ENCODE data around the gene CKMT1B. TPM values are rescaled to one million over a fixed set of nuclear protein-coding genes. Genes with fewer than 3 reads are reported as not detected.
"Not testable (repeated sequence)": the region's sequence is repeated elsewhere in the genome, so short reads cannot be mapped to it uniquely, and the experiment has no call there.

The CKMT1B gene
- total and polyA plus RNA-seq, 7 experiments from 2014 or later, result not detected

GRCh38 chr15:43599131-43599530 is 5.3 kb downstream of the CKMT1B start:
- peaks cover 27 to 37% (median 31%) of the 10 kb centered on the region in 5 donors for H3K27me3 Mint-ChIP-seq
- H3K4me1 Mint-ChIP-seq; H3K9me3 ChIP-seq (ENCODE audit: control insufficient read depth in 2 of 3, low read length in 3 of 3); H3K36me3 Mint-ChIP-seq; H3K27ac ChIP-seq (ENCODE audit: low read depth, low read length); H3K27ac Mint-ChIP-seq; DNase-seq; ATAC-seq; CTCF ChIA-PET; H3K4me1 ChIP-seq (ENCODE audit: control insufficient read depth in 2 of 2, insufficient read depth in 2 of 2, low read length in 2 of 2); POLR2A ChIA-PET; H3K27me3 ChIP-seq (ENCODE audit: control insufficient read depth in 2 of 2, insufficient read depth in 2 of 2, low read length in 2 of 2); H3K36me3 ChIP-seq (ENCODE audit: control insufficient read depth in 2 of 3, insufficient read depth in 3 of 3, low read length in 3 of 3); H3K4me3 ChIP-seq (ENCODE audit: low read length); H3K4me3 Mint-ChIP-seq; intact Hi-C loops (cut with micrococcal nuclease); H3K9me3 Mint-ChIP-seq: not testable (repeated sequence)

GRCh38 chr15:43600200-43600599 is 6.4 kb downstream of the CKMT1B start:
- CTCF ChIA-PET; H3K4me3 ChIP-seq (ENCODE audit: low read length); POLR2A ChIA-PET; H3K9me3 Mint-ChIP-seq; DNase-seq; ATAC-seq; H3K27ac Mint-ChIP-seq; H3K36me3 Mint-ChIP-seq; H3K9me3 ChIP-seq (ENCODE audit: control insufficient read depth in 2 of 3, low read length in 3 of 3); H3K4me1 ChIP-seq (ENCODE audit: control insufficient read depth in 2 of 2, insufficient read depth in 2 of 2, low read length in 2 of 2); H3K27ac ChIP-seq (ENCODE audit: low read depth, low read length); intact Hi-C loops (cut with micrococcal nuclease); H3K4me3 Mint-ChIP-seq; H3K4me1 Mint-ChIP-seq; H3K36me3 ChIP-seq (ENCODE audit: control insufficient read depth in 2 of 3, insufficient read depth in 3 of 3, low read length in 3 of 3); H3K27me3 ChIP-seq (ENCODE audit: control insufficient read depth in 2 of 2, insufficient read depth in 2 of 2, low read length in 2 of 2): not testable (repeated sequence)
- peaks cover 30 to 40% (median 36%) of the 10 kb centered on the region in 5 donors for H3K27me3 Mint-ChIP-seq

- DNase-seq; H3K4me1 ChIP-seq (ENCODE audit: control insufficient read depth in 2 of 2, insufficient read depth in 2 of 2, low read length in 2 of 2); ATAC-seq; intact Hi-C loops (cut with micrococcal nuclease); H3K4me1 Mint-ChIP-seq; H3K4me3 Mint-ChIP-seq; H3K9me3 Mint-ChIP-seq; H3K27ac Mint-ChIP-seq; H3K27ac ChIP-seq (ENCODE audit: low read depth, low read length); H3K36me3 ChIP-seq (ENCODE audit: control insufficient read depth in 2 of 3, insufficient read depth in 3 of 3, low read length in 3 of 3); H3K27me3 ChIP-seq (ENCODE audit: control insufficient read depth in 2 of 2, insufficient read depth in 2 of 2, low read length in 2 of 2); H3K9me3 ChIP-seq (ENCODE audit: control insufficient read depth in 2 of 3, low read length in 3 of 3); POLR2A ChIA-PET; H3K4me3 ChIP-seq (ENCODE audit: low read length); H3K36me3 Mint-ChIP-seq: not testable (repeated sequence)
- H3K27me3 Mint-ChIP-seq, result peaks cover 23 to 34% (median 28%) of the 10 kb centered on the region in 5 donors
- CTCF ChIA-PET, result interaction anchor here (0.7 kb wide), 1 partner anchor 164 kb away, joined by 3 read pairs; no protein-coding TSS in a partner anchor
Observed at GRCh38 chr15:43602233-43602632, 8.4 kb downstream of the CKMT1B start.

- H3K4me3 ChIP-seq (ENCODE audit: low read length); CTCF ChIA-PET; H3K27ac ChIP-seq (ENCODE audit: low read depth, low read length); H3K27me3 ChIP-seq (ENCODE audit: control insufficient read depth in 2 of 2, insufficient read depth in 2 of 2, low read length in 2 of 2); H3K4me1 ChIP-seq (ENCODE audit: control insufficient read depth in 2 of 2, insufficient read depth in 2 of 2, low read length in 2 of 2); DNase-seq; H3K4me1 Mint-ChIP-seq; H3K4me3 Mint-ChIP-seq; intact Hi-C loops (cut with micrococcal nuclease); H3K36me3 Mint-ChIP-seq; H3K27ac Mint-ChIP-seq; H3K9me3 Mint-ChIP-seq; POLR2A ChIA-PET; H3K9me3 ChIP-seq (ENCODE audit: control insufficient read depth in 2 of 3, low read length in 3 of 3); ATAC-seq; H3K36me3 ChIP-seq (ENCODE audit: control insufficient read depth in 2 of 3, insufficient read depth in 3 of 3, low read length in 3 of 3): not testable (repeated sequence)
- H3K27me3 Mint-ChIP-seq, result peaks cover 7 to 20% (median 11%) of the 10 kb centered on the region in 5 donors
Observed at GRCh38 chr15:43617750-43618149, 23.9 kb downstream of the CKMT1B start.

- H3K4me3 ChIP-seq (ENCODE audit: low read length); H3K36me3 ChIP-seq (ENCODE audit: control insufficient read depth in 2 of 3, insufficient read depth in 3 of 3, low read length in 3 of 3); H3K27ac ChIP-seq (ENCODE audit: low read depth, low read length); H3K27me3 ChIP-seq (ENCODE audit: control insufficient read depth in 2 of 2, insufficient read depth in 2 of 2, low read length in 2 of 2); H3K36me3 Mint-ChIP-seq; ATAC-seq; intact Hi-C loops (cut with micrococcal nuclease); H3K9me3 Mint-ChIP-seq; H3K4me1 Mint-ChIP-seq; H3K27ac Mint-ChIP-seq; POLR2A ChIA-PET; H3K4me3 Mint-ChIP-seq; CTCF ChIA-PET; H3K4me1 ChIP-seq (ENCODE audit: control insufficient read depth in 2 of 2, insufficient read depth in 2 of 2, low read length in 2 of 2); H3K9me3 ChIP-seq (ENCODE audit: control insufficient read depth in 2 of 3, low read length in 3 of 3); DNase-seq: not testable (repeated sequence)
- H3K27me3 Mint-ChIP-seq, result peaks cover 7 to 22% (median 11%) of the 10 kb centered on the region in 5 donors
Observed at GRCh38 chr15:43618700-43619099, 24.9 kb downstream of the CKMT1B start, which contains the start of gene STRC. Gene STRC (minus strand): TSS chr15:43618800. CDS start chr15:43618722, 78 bp downstream.

- intact Hi-C loops (cut with micrococcal nuclease); H3K9me3 Mint-ChIP-seq; H3K4me3 ChIP-seq (ENCODE audit: low read length); H3K4me1 Mint-ChIP-seq; H3K9me3 ChIP-seq (ENCODE audit: control insufficient read depth in 2 of 3, low read length in 3 of 3); H3K27ac Mint-ChIP-seq; H3K4me1 ChIP-seq (ENCODE audit: control insufficient read depth in 2 of 2, insufficient read depth in 2 of 2, low read length in 2 of 2); H3K27ac ChIP-seq (ENCODE audit: low read depth, low read length); POLR2A ChIA-PET; DNase-seq; H3K36me3 ChIP-seq (ENCODE audit: control insufficient read depth in 2 of 3, insufficient read depth in 3 of 3, low read length in 3 of 3); H3K27me3 ChIP-seq (ENCODE audit: control insufficient read depth in 2 of 2, insufficient read depth in 2 of 2, low read length in 2 of 2); H3K4me3 Mint-ChIP-seq; ATAC-seq; H3K36me3 Mint-ChIP-seq: not testable (repeated sequence)
- CTCF ChIA-PET, result interaction anchor here (0.7 kb wide), 1 partner anchor 244 kb away, joined by 3 read pairs; no protein-coding TSS in a partner anchor
- peaks cover 7 to 32% (median 11%) of the 10 kb centered on the region in 5 donors for H3K27me3 Mint-ChIP-seq
Observed at GRCh38 chr15:43622068-43622799, 28.4 kb downstream of the CKMT1B start.

- Histone ChIP-seq H3K4me1 (ENCODE audit: control insufficient read depth in 2 of 2, insufficient read depth in 2 of 2, low read length in 2 of 2) (no peaks in the 10 kb centered on the region), H3K27ac (ENCODE audit: low read depth, low read length) (no peak overlapping the region), H3K9me3 (ENCODE audit: control insufficient read depth in 2 of 3, low read length in 3 of 3) (no peaks in the 10 kb centered on the region), H3K4me3 (ENCODE audit: low read length) (no peak overlapping the region), H3K36me3 (ENCODE audit: control insufficient read depth in 2 of 3, insufficient read depth in 3 of 3, low read length in 3 of 3) (no peaks in the 10 kb centered on the region), H3K27me3 (ENCODE audit: control insufficient read depth in 2 of 2, insufficient read depth in 2 of 2, low read length in 2 of 2) (no peaks in the 10 kb centered on the region)
- no peak overlapping the region for H3K4me3 Mint-ChIP-seq
- intact Hi-C loops (cut with micrococcal nuclease), result no loop called here
- ATAC-seq (no peak), DNase-seq (no peak)
- peaks cover 0 to 22% (median 3%) of the 10 kb centered on the region in 5 donors for H3K27me3 Mint-ChIP-seq
- no peaks in the 10 kb centered on the region for H3K4me1 Mint-ChIP-seq
- no peaks in the 10 kb centered on the region for H3K36me3 Mint-ChIP-seq
- CTCF ChIA-PET, result no interaction called here
- POLR2A ChIA-PET, result no interaction called here
- H3K27ac Mint-ChIP-seq, result no peak overlapping the region
- H3K9me3 Mint-ChIP-seq, result peaks cover 0 to 1% (median 0%) of the 10 kb centered on the region in 11 donors
Observed at GRCh38 chr15:43625106-43625505, 31.3 kb downstream of the CKMT1B start.

Data from naive thymus-derived CD4-positive, alpha-beta T cell (primary cell).